H9 (cell line): ENCODE results near the gene LRP1B. TPM values are rescaled to one million over a fixed set of nuclear protein-coding genes. Genes with fewer than 3 reads are reported as not detected.

ENCODE experiments used
- DNase-seq: peaks from one replicate; pipeline ENCODE4 v3.0.0-alpha.2; 2017
- H2AFZ ChIP-seq: one replicate; pipeline ENCODE4 v1.6.1; 2013; ENCODE audit warnings: mild to moderate bottlenecking, low read length, control low read depth, moderate library complexity
- H2AK5ac ChIP-seq: 2 replicates; pipeline ENCODE4 v1.6.1; 2013; ENCODE audit warnings: low read length, control low read depth, mixed read lengths; ENCODE audit not compliant: insufficient read length
- H2BK120ac ChIP-seq: one replicate; pipeline ENCODE4 v1.6.1; 2013; ENCODE audit warnings: low read depth, mild to moderate bottlenecking, low read length, control low read depth, inconsistent platforms; ENCODE audit not compliant: poor library complexity, severe bottlenecking
- H2BK12ac ChIP-seq: 2 replicates; pipeline ENCODE4 v1.6.1; 2013; ENCODE audit warnings: low read length, control low read depth, mixed read lengths, low read depth; ENCODE audit not compliant: insufficient read length
- H2BK15ac ChIP-seq: 2 replicates; pipeline ENCODE4 v1.6.1; 2013; ENCODE audit warnings: low read depth, low read length, control low read depth
- H2BK20ac ChIP-seq: one replicate; pipeline ENCODE4 v1.6.1; 2013; ENCODE audit warnings: low read depth, mild to moderate bottlenecking, low read length, control low read depth, inconsistent platforms; ENCODE audit not compliant: poor library complexity, severe bottlenecking
- H2BK5ac ChIP-seq: 2 replicates; pipeline ENCODE4 v1.6.1; 2013; ENCODE audit warnings: low read length, control low read depth, mixed read lengths; ENCODE audit not compliant: insufficient read length
- H3K14ac ChIP-seq: 2 replicates; pipeline ENCODE4 v1.6.1; 2013; ENCODE audit warnings: low read length, control low read depth; ENCODE audit not compliant: insufficient read depth
- H3K18ac ChIP-seq: 2 replicates; pipeline ENCODE4 v1.6.1; 2013; ENCODE audit warnings: low read depth, mild to moderate bottlenecking, mixed read lengths, low read length, control low read depth; ENCODE audit not compliant: insufficient read length
- H3K23ac ChIP-seq: 2 replicates; pipeline ENCODE4 v1.6.1; 2013; ENCODE audit warnings: low read length, control low read depth, mixed read lengths, low read depth; ENCODE audit not compliant: insufficient read length
- H3K23me2 ChIP-seq: 2 replicates; pipeline ENCODE4 v1.6.1; 2013; ENCODE audit warnings: low read depth, mild to moderate bottlenecking, mixed read lengths, low read length, control low read depth; ENCODE audit not compliant: insufficient read length, poor library complexity, severe bottlenecking
- H3K27ac ChIP-seq: 2 replicates; pipeline ENCODE4 v1.5.1; 2013; ENCODE audit warnings: low read length, control low read depth, mixed read lengths, low read depth; ENCODE audit not compliant: insufficient read length
- H3K27me3 ChIP-seq: 2 replicates; pipeline ENCODE4 v1.6.1; 2013; ENCODE audit warnings: low read length, control low read depth, inconsistent platforms; ENCODE audit not compliant: insufficient read depth
- H3K4ac ChIP-seq: 2 replicates; pipeline ENCODE4 v1.6.1; 2013; ENCODE audit warnings: low read depth, mild to moderate bottlenecking, control low read depth, inconsistent platforms, low read length, moderate library complexity
- H3K4me1 ChIP-seq: 2 replicates; pipeline ENCODE4 v1.6.1; 2013; ENCODE audit warnings: low read length, control low read depth, inconsistent platforms; ENCODE audit not compliant: insufficient read depth
- H3K4me2 ChIP-seq: 2 replicates; pipeline ENCODE4 v1.6.1; 2013; ENCODE audit warnings: low read length, control low read depth, mixed read lengths; ENCODE audit not compliant: insufficient read length, insufficient read depth
- H3K56ac ChIP-seq: 2 replicates; pipeline ENCODE4 v1.6.1; 2013; ENCODE audit warnings: low read depth, mild to moderate bottlenecking, mixed read lengths, low read length, control low read depth; ENCODE audit not compliant: insufficient read length
- H3K79me1 ChIP-seq: 2 replicates; pipeline ENCODE4 v1.6.1; 2013; ENCODE audit warnings: low read depth, mild to moderate bottlenecking, moderate library complexity, low read length, control low read depth, inconsistent platforms; ENCODE audit not compliant: insufficient read depth, poor library complexity, severe bottlenecking
- H3K79me2 ChIP-seq: 2 replicates; pipeline ENCODE4 v1.6.1; 2013; ENCODE audit warnings: low read length, control low read depth, inconsistent platforms; ENCODE audit not compliant: insufficient read depth
- H3K9ac ChIP-seq: 2 replicates; pipeline ENCODE4 v1.6.1; 2013; ENCODE audit warnings: low read length, control low read depth, mixed read lengths; ENCODE audit not compliant: insufficient read length; ENCODE audit errors: extremely low read depth
- H3K9me3 ChIP-seq: one replicate; pipeline ENCODE4 v1.6.1; 2013; ENCODE audit warnings: low read depth, low read length, inconsistent platforms; ENCODE audit not compliant: control insufficient read depth
- H3T11ph ChIP-seq: one replicate; pipeline ENCODE4 v1.6.1; 2013; ENCODE audit warnings: mild to moderate bottlenecking, low read length, control low read depth, inconsistent platforms
- H4K20me1 ChIP-seq: one replicate; pipeline ENCODE4 v1.6.1; 2013; ENCODE audit not compliant: control insufficient read depth, insufficient read length, insufficient read depth
- H4K5ac ChIP-seq: 2 replicates; pipeline ENCODE4 v1.6.1; 2013; ENCODE audit warnings: low read depth, mild to moderate bottlenecking, mixed read lengths, low read length, control low read depth; ENCODE audit not compliant: insufficient read length
- H4K8ac ChIP-seq: replicated peaks from 2 replicates; pipeline ENCODE4 v1.6.1; 2013; ENCODE audit warnings: low read length, control low read depth, mixed read lengths, low read depth; ENCODE audit not compliant: insufficient read length
- H4K91ac ChIP-seq: 2 replicates; pipeline ENCODE4 v1.6.1; 2013; ENCODE audit warnings: low read depth, mild to moderate bottlenecking, moderate library complexity, mixed read lengths, low read length, control low read depth; ENCODE audit not compliant: insufficient read length
- H3K27ac Mint-ChIP-seq, 3 experiments: 2 replicates in 2 of 3; 3 replicates in 1 of 3; pipeline ENCODE4 v1.8.0; 2020 to 2021; ENCODE audit warnings: mixed read lengths in 3 of 3, mild to moderate bottlenecking in 1 of 3, moderate library complexity in 1 of 3
- H3K27me3 Mint-ChIP-seq: 2 replicates; pipeline ENCODE4 v1.8.0; 2021; ENCODE audit warnings: low read depth, mild to moderate bottlenecking, moderate library complexity, mixed read lengths
- H3K36me3 Mint-ChIP-seq, 3 experiments: 2 replicates in 2 of 3; 3 replicates in 1 of 3; pipeline ENCODE4 v1.8.0; 2020 to 2021; ENCODE audit warnings: low read depth in 3 of 3, mixed read lengths in 3 of 3; ENCODE audit not compliant: insufficient read depth in 1 of 3
- H3K4me1 Mint-ChIP-seq, 2 experiments: 2 replicates each; pipeline ENCODE4 v1.8.0; 2020; ENCODE audit warnings: mixed read lengths in 2 of 2
- H3K4me3 Mint-ChIP-seq, 2 experiments: 2 replicates in 1 of 2; 3 replicates in 1 of 2; pipeline ENCODE4 v1.8.0; 2020 to 2021; ENCODE audit warnings: mild to moderate bottlenecking in 2 of 2, mixed read lengths in 2 of 2, moderate library complexity in 1 of 2
- H3K9me3 Mint-ChIP-seq, 2 experiments: 2 replicates in 1 of 2; 3 replicates in 1 of 2; pipeline ENCODE4 v1.8.0; 2020; ENCODE audit warnings: mild to moderate bottlenecking in 2 of 2, mixed read lengths in 2 of 2, moderate library complexity in 1 of 2
- CTCF ChIP-seq: fragments of 200-600 bp; sonication (generic); conservative IDR thresholded peaks from 3 replicates; pipeline ENCODE4 v1.8.0; 2021; ENCODE audit warnings: antibody characterized with exemption, mild to moderate bottlenecking
- WGBS: extraction: QIAGEN DNeasy Blood & Tissue Kit; methylation state at CpG from one replicate; pipeline ENCODE4 v1.1.7; 2013; ENCODE audit warnings: missing lambda C conversion rate, low lambda C conversion rate, mixed read lengths; ENCODE audit not compliant: insufficient read length; ENCODE audit errors: extremely low coverage; 5-methylcytosine and 5-hydroxymethylcytosine counted together
- total RNA-seq: library from RNA; stranded (reverse); gene quantifications from 2 replicates; pipeline ENCODE4 v1.2.1, GENCODE V29; 2021

LRP1B gene
- total RNA-seq, 1 experiment from 2014 or later: not detected

GRCh38 chr2:141654311-141654710 is 476.5 kb downstream of the LRP1B start:
- Histone ChIP-seq H2BK120ac (no peak overlapping the region), H3K23me2 (no peaks in the 10 kb centered on the region), H3K4me1 (no peaks in the 10 kb centered on the region), H3T11ph (no peak overlapping the region), H3K79me1 (no peaks in the 10 kb centered on the region), H3K23ac (no peak overlapping the region), H2BK12ac (no peak overlapping the region), H4K91ac (no peak overlapping the region), H3K9me3 (no peaks in the 10 kb centered on the region), H2BK15ac (no peak overlapping the region), H4K8ac (no peak overlapping the region), H3K56ac (no peak overlapping the region), H3K18ac (no peak overlapping the region), H3K27me3 (no peaks in the 10 kb centered on the region), H3K79me2 (no peaks in the 10 kb centered on the region), H3K14ac (no peak overlapping the region), H3K4me2 (no peak overlapping the region), H3K27ac (no peak overlapping the region), H3K9ac (no peak overlapping the region), H4K20me1 (no peaks in the 10 kb centered on the region), H2AFZ (no peak overlapping the region), H3K4ac (no peak overlapping the region), H4K5ac (no peak overlapping the region), H2BK20ac (no peak overlapping the region), H2AK5ac (no peak overlapping the region), H2BK5ac (no peak overlapping the region)
- DNase-seq: no peak
- H3K4me3 Mint-ChIP-seq: no peak overlapping the region
- TF ChIP-seq CTCF: no peak
- H3K27ac Mint-ChIP-seq: no peak overlapping the region
- no CpG with 5 or more reads among the region's 1 CpG for WGBS
- H3K4me1 Mint-ChIP-seq: peaks cover 4 to 5% of the 10 kb centered on the region in 2 experiments; a peak in 3 of 4 replicates
- H3K9me3 Mint-ChIP-seq: no peaks in the 10 kb centered on the region
- H3K36me3 Mint-ChIP-seq: no peaks in the 10 kb centered on the region; a peak in 1 of 7 replicates
- H3K27me3 Mint-ChIP-seq: no peaks in the 10 kb centered on the region
